Stimulated activated CD4-positive, alpha-beta T cell treated with anti-CD3 and anti-CD28 coated beads, Interleukin-1b, Interleukin-23, amount 100 ng/mL, for 1 hour (primary cell): ENCODE data around the gene NEK8.
"Not testable (repeated sequence)": the region's sequence is repeated elsewhere in the genome, so short reads cannot be mapped to it uniquely, and the experiment has no call there.

Experiments
- DNase-seq, 2 donors: peaks; one replicate each; pipeline ENCODE4 v3.0.0-alpha.2; 2020; ENCODE audit warnings: low read depth in 2 of 2

Gene NEK8

GRCh38 chr17:28763804-28764266 is 35.2 kb downstream of the NEK8 start:
- DNase-seq, result peak; percentile 66 to 67

GRCh38 chr17:28765038-28765437 is 36.5 kb downstream of the NEK8 start:
- no peak for DNase-seq

GRCh38 chr17:28773736-28774135 is 45.1 kb downstream of the NEK8 start:
- no peak for DNase-seq

- DNase-seq, result no peak
These were observed 45.6 kb downstream of the NEK8 start for GRCh38 chr17:28774206-28774605.

- no peak for DNase-seq
These were observed 48.6 kb downstream of the NEK8 start for GRCh38 chr17:28777178-28777577.

- DNase-seq, result not testable (repeated sequence)
These were observed 51.0 kb downstream of the NEK8 start for GRCh38 chr17:28779601-28780000.

GRCh38 chr17:28783161-28783560 is 54.6 kb downstream of the NEK8 start:
- DNase-seq, result no peak

GRCh38 chr17:28788100-28788499 is 59.5 kb downstream of the NEK8 start:
- no peak for DNase-seq
